HG03432 (cell line): Measurements from ENCODE around the gene DENND1A.
"Not testable (repeated sequence)": the region's sequence is repeated elsewhere in the genome, so short reads cannot be mapped to it uniquely, and the experiment has no call there.

ENCODE experiments used
- ATAC-seq: cut with Tn5 transposase; IDR thresholded peaks from one replicate; pipeline ENCODE4 v1.9.1; 2021; ENCODE audit warnings: mild to moderate bottlenecking, moderate library complexity; ENCODE audit not compliant: unreplicated experiment

Gene DENND1A

DNA sequence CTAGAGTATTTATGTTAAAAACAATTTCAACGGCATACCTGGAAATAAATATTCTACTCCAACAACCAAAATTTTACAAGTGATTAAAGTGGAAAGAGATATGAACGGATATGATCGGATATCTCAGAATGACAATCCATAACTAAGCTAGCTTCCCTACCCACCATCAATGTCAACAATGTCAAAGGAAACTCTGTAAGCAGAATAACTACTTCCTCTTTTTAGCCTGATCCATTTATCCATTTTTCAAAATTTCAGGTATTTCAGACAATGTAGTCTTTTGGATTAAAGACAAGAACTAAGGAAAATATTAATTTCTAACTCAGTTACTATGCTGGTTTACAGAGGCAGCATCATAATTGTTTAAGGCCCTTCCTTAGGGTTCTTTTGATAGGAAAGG, 188.7 kb downstream of the DENND1A start:
- ATAC-seq = no peak

DNA sequence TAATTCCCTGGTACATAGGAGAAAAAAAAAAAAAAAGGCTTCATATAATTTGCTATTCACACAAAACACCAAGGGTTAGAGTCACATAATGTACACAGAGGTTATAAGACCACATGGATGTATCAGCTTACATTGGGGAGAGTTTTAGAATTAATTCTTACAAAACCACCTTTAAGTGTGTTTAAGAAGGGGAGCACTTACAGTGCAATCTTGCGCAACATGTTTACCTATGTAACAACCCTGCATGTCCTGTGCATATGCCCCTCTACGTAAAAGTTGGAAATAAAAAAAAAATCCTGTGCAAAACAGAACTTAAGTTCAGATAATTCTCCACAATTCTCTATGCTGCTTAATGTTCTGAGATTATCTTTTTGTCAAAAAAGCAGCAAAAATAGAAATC, 190.0 kb downstream of the DENND1A start:
- no peak for ATAC-seq

DNA sequence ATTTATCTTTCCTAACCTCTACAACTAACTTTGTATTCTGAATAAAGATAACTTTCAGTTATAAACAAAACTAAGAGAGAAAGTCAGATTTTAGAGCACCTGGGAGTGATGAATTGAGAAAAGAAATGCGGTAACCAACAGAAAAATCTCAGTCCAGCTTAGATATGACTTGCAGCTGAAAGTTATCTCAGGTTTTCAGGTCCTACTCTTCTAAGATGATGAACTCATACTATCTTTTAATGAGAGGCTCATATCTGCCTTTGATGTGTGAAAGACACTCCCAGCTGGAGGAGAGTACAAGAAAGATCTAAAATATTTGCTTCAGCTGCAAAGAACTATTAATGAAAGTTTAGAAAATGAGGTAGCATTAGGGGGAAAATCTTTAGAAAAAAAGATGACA, 190.5 kb downstream of the DENND1A start:
- no peak for ATAC-seq

DNA sequence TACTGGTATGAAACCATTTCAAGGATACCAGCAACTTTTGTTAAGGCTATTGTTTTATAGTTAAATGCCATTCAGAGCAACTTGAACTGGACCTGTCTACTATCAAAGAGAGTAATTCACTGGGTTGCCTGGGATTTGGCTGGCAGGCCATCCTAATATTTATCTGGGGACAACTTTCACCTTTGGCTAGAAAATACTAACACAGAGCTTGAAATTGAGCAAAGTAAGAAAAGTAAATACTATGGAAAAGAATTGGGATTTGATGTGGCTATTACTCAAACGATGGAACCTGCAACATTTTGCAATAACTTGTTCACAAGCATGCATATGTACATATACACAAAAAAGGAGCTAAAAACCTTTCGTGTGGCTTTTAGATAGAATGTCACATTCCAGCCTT, 191.3 kb downstream of the DENND1A start:
- ATAC-seq = no peak

- no peak for ATAC-seq
These were observed 194.6 kb downstream of the DENND1A start for GRCh38 chr9:123735376-123735775.

GRCh38 chr9:123728571-123728970, 201.4 kb downstream of the DENND1A start:
- not testable (repeated sequence) for ATAC-seq

- no peak for ATAC-seq
These were observed 202.6 kb downstream of the DENND1A start for GRCh38 chr9:123727332-123727731.

GRCh38 chr9:123725389-123725788, 204.5 kb downstream of the DENND1A start:
- no peak for ATAC-seq

DNA sequence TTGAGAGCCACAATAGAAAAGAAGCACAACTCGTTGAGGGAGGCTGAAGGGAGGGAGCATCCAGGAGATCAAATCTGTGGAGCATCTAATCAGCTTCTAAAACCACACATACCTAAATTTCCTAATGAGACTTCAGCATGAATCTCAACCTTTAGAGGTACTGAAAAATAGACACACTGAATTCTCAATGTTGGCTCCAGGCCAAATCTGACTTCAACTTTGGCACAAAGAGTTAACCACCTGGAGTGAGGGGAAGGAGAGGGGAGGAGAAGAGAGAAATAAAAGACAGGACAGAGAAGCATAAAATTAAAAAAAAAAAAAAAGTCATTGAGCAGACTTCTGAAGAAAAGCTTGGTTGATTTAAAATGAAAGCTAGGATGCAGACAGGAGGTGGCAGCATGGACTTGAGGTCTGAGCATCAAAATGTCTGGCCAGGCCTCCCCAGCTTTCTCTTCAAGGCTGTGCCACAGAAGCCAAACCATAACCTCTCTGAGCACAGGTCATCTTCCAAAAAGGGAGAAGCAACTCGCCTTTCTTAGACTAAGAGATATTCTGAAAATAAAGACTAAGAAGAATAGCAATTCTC, 205.6 kb downstream of the DENND1A start:
- no peak for ATAC-seq

GRCh38 chr9:123723135-123723875, 206.6 kb downstream of the DENND1A start:
- ATAC-seq = no peak

GRCh38 chr9:123722378-123722777, 207.5 kb downstream of the DENND1A start:
- no peak for ATAC-seq

DNA sequence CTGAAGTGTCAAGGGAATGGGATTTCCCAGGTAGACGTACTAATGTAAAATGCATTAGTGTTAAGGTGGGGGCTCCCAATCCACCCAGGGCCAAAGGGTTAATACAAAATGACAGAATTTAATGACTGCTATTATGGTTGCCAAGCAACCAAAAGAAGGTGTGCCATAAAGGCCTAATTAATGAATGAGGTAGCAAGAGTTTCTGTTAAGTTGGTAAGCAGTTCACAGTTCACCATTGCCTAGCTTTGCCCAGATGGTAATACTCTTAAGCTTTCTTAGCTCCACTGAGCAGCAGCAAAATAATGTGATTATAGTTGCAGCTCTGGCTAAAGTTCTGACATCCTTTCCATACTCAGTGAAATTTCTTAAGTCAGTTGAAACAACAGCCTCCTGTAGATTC, 211.7 kb downstream of the DENND1A start:
- ATAC-seq = no peak

DNA sequence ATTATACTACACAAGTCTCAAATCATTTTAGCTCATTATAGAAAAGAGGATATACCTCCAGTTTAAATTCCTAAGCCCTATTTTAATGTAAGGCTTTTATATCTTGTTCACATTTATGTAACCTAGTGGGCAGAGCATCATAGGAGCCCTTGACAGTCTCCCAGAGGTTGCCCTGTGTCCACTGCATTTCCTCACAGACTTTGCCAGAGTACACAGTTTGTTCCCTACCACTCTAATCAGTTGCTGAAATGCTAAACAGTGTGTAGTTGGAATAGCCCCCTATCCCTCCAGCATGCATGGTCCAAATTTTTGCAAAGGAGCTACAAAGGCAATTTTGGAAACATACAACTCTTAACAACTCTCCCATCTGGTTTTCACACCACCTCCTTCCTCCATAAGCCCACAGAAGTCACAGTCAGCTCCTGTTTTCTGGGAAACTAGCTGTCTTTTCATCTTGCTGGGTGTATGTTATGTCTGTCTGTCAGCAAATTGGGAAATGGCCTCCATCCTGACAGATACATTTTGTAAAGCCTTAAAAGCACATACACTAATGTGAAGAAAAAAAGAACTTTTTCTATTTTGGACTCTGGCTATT, 212.2 kb downstream of the DENND1A start:
- no peak for ATAC-seq

GRCh38 chr9:123716339-123716945, 213.5 kb downstream of the DENND1A start:
- ATAC-seq = no peak

- no peak for ATAC-seq
These were observed 214.7 kb downstream of the DENND1A start for GRCh38 chr9:123715258-123715657.

GRCh38 chr9:123713282-123713681, 216.6 kb downstream of the DENND1A start:
- ATAC-seq = no peak

DNA sequence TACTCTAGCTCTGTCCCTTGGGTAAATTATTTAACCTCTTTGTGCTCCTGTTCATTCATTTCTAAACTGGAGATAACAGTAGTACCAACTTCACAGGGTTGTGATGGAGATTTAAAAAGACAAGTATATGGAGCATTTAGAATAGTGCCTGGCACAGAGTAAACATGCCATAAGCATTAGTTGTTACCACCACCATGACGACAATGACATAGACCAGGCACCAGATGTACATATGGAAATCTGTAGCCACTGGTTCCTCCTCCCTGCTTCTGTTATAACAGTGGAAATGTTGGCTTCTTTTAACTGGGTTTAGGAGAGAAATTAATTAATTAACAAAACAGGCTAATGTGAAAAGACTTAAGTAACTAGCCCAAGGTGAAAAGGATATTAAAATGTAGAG, 217.5 kb downstream of the DENND1A start:
- no peak for ATAC-seq

GRCh38 chr9:123710299-123710698, 219.6 kb downstream of the DENND1A start:
- no peak for ATAC-seq

- ATAC-seq = no peak
These were observed 227.4 kb downstream of the DENND1A start for GRCh38 chr9:123702483-123702882.

DNA sequence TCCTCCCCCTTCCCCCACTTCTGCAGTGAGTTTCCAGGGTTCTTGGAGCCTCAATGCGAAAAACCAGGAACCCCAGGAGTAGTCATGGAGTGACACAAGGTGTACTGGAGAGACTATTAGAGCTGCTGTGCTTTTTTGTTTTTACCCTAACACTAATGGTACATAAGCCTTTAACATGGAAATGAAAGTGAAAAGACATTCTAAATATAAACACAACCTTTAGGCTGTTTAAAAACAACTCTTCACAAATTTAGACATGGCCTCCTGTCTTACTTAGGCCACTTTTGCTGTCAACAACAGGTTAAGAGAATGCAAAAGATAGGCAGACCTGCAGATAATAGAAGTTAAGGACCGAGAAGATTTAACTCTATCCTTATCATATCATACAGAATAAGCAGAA, 232.2 kb downstream of the DENND1A start:
- no peak for ATAC-seq

DNA sequence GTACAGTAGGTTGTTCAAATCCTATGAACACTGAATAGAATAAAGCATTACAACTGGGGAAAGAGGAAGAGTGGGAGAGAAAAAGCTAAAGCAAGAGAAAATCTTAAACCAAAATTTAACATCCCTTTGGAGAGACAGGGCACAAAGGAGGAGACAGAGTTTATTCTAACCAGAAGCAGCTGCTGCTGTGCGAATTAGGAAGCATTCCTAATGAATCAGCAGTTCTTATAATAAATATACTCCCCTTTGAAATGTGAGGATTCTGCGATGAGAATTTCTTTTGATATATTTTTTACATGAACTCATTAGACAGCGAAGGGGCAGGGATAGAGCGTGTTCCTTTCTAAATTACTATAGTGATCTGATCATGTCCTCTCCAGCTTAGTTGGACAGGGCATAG, 233.4 kb downstream of the DENND1A start:
- no peak for ATAC-seq

DNA sequence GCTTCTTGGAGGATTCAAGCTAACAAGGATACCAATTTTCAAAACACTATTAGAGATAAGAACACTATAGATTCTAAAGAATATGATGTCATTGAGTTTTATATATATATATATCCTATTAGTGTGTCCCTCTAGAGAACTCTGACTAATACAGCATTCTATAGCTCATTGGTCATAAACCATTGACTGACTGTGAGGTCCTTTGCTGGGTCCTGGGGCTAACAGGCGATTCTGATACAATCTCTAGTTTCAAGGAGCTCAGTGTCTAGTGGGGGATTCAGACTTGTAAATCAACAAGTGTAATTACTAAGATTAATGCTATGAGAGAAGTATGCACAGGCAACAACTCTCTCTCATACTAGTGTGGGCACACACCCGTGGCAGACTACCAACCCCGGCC, 234.5 kb downstream of the DENND1A start:
- no peak for ATAC-seq
